ENCODE measurements around the gene RNU1-4.
"Not testable (repeated sequence)": the region's sequence is repeated elsewhere in the genome, so short reads cannot be mapped to it uniquely, and the experiment has no call there.

RNU1-4 gene

GRCh38 chr1:16720351-16721223 is 19.7 kb upstream of the RNU1-4 start:
- H3K4me3 ChIP-seq (ENCODE audit: low read depth in 1 of 2, low read length in 1 of 2), result no peak overlapping the region
- H3K36me3 ChIP-seq, result no peaks in the 10 kb centered on the region
- no peak overlapping the region for H3K27ac ChIP-seq
- no peaks in the 10 kb centered on the region for H3K4me1 ChIP-seq (ENCODE audit: control insufficient read depth in 1 of 2, insufficient read depth in 1 of 2, low read depth in 1 of 2, low read length in 1 of 2)
- TF ChIP-seq CTCF (IDR thresholded peaks at IDR 0.05), result no peak
- H3K27me3 ChIP-seq, result peaks cover 23% of the 10 kb centered on the region
- no peaks in the 10 kb centered on the region for H3K9me3 ChIP-seq

- Histone ChIP-seq H3K4me3 (ENCODE audit: low read depth in 1 of 2, low read length in 1 of 2) (no peak overlapping the region), H3K27me3 (peaks cover 20% of the 10 kb centered on the region), H3K27ac (no peak overlapping the region), H3K36me3 (no peaks in the 10 kb centered on the region), H3K4me1 (ENCODE audit: control insufficient read depth in 1 of 2, insufficient read depth in 1 of 2, low read depth in 1 of 2, low read length in 1 of 2) (no peaks in the 10 kb centered on the region), H3K9me3 (no peaks in the 10 kb centered on the region)
- no peak for TF ChIP-seq CTCF (IDR thresholded peaks at IDR 0.05)
Observed at GRCh38 chr1:16721871-16722641, 18.3 kb upstream of the RNU1-4 start.

- Histone ChIP-seq H3K4me1 (ENCODE audit: control insufficient read depth in 1 of 2, insufficient read depth in 1 of 2, low read depth in 1 of 2, low read length in 1 of 2) (no peaks in the 10 kb centered on the region), H3K27ac (no peak overlapping the region), H3K27me3 (peaks cover 17% of the 10 kb centered on the region), H3K9me3 (no peaks in the 10 kb centered on the region), H3K4me3 (ENCODE audit: low read depth in 1 of 2, low read length in 1 of 2) (no peak overlapping the region), H3K36me3 (no peaks in the 10 kb centered on the region)
- no peak for TF ChIP-seq CTCF (IDR thresholded peaks at IDR 0.05)
Observed at GRCh38 chr1:16724718-16725438, 15.4 kb upstream of the RNU1-4 start.

GRCh38 chr1:16725439-16726245 is 14.7 kb upstream of the RNU1-4 start:
- peaks cover 17% of the 10 kb centered on the region for H3K27me3 ChIP-seq
- H3K4me3 ChIP-seq (ENCODE audit: low read depth in 1 of 2, low read length in 1 of 2); H3K9me3 ChIP-seq; H3K4me1 ChIP-seq (ENCODE audit: control insufficient read depth in 1 of 2, insufficient read depth in 1 of 2, low read depth in 1 of 2, low read length in 1 of 2); H3K27ac ChIP-seq; H3K36me3 ChIP-seq: not testable (repeated sequence)

- Histone ChIP-seq H3K36me3 (no peaks in the 10 kb centered on the region), H3K4me1 (ENCODE audit: control insufficient read depth in 1 of 2, insufficient read depth in 1 of 2, low read depth in 1 of 2, low read length in 1 of 2) (no peaks in the 10 kb centered on the region), H3K4me3 (ENCODE audit: low read depth in 1 of 2, low read length in 1 of 2) (no peak overlapping the region), H3K9me3 (no peaks in the 10 kb centered on the region), H3K27ac (no peak overlapping the region), H3K27me3 (peaks cover 17% of the 10 kb centered on the region)
- no peak for TF ChIP-seq CTCF (IDR thresholded peaks at IDR 0.05)
Observed at GRCh38 chr1:16727190-16728111, 12.9 kb upstream of the RNU1-4 start.

GRCh38 chr1:16728243-16728949 is 11.9 kb upstream of the RNU1-4 start:
- H3K4me3 ChIP-seq (ENCODE audit: low read depth in 1 of 2, low read length in 1 of 2); H3K4me1 ChIP-seq (ENCODE audit: control insufficient read depth in 1 of 2, insufficient read depth in 1 of 2, low read depth in 1 of 2, low read length in 1 of 2): not testable (repeated sequence)
- peaks cover 17% of the 10 kb centered on the region for H3K27me3 ChIP-seq

GRCh38 chr1:16732254-16732896 is 7.9 kb upstream of the RNU1-4 start:
- not testable (repeated sequence) for H3K9me3 ChIP-seq; H3K4me1 ChIP-seq (ENCODE audit: control insufficient read depth in 1 of 2, insufficient read depth in 1 of 2, low read depth in 1 of 2, low read length in 1 of 2); H3K27ac ChIP-seq; H3K27me3 ChIP-seq; H3K36me3 ChIP-seq; H3K4me3 ChIP-seq (ENCODE audit: low read depth in 1 of 2, low read length in 1 of 2)

More at GRCh38 chr1:16728243-16728949, 11.9 kb upstream of the RNU1-4 start:
- not testable (repeated sequence) for H3K27ac ChIP-seq, H3K36me3 ChIP-seq, H3K9me3 ChIP-seq
